HL-60 (cell line): ENCODE measurements around the gene SHOX.

Source experiments
- CTCF ChIP-seq: IDR thresholded peaks from one replicate; pipeline ENCODE4 v1.5.1; 2011; ENCODE audit warnings: low read length, control low read depth, inconsistent platforms; ENCODE audit not compliant: insufficient read depth
- GABPA ChIP-seq: IDR thresholded peaks from 2 replicates; pipeline ENCODE4 v1.6.1; 2012; ENCODE audit warnings: low read depth
- POLR2AphosphoS5 ChIP-seq: IDR thresholded peaks from 2 replicates; pipeline ENCODE4 v1.6.1; 2012; ENCODE audit warnings: low read depth
- REST ChIP-seq: IDR thresholded peaks from 2 replicates; pipeline ENCODE4 v1.6.1; 2012; ENCODE audit warnings: low read depth; ENCODE audit not compliant: insufficient replicate concordance
- SPI1 ChIP-seq: IDR thresholded peaks from 2 replicates; pipeline ENCODE4 v1.6.1; 2012; ENCODE audit warnings: low read depth, mild to moderate bottlenecking, borderline replicate concordance

DNA sequence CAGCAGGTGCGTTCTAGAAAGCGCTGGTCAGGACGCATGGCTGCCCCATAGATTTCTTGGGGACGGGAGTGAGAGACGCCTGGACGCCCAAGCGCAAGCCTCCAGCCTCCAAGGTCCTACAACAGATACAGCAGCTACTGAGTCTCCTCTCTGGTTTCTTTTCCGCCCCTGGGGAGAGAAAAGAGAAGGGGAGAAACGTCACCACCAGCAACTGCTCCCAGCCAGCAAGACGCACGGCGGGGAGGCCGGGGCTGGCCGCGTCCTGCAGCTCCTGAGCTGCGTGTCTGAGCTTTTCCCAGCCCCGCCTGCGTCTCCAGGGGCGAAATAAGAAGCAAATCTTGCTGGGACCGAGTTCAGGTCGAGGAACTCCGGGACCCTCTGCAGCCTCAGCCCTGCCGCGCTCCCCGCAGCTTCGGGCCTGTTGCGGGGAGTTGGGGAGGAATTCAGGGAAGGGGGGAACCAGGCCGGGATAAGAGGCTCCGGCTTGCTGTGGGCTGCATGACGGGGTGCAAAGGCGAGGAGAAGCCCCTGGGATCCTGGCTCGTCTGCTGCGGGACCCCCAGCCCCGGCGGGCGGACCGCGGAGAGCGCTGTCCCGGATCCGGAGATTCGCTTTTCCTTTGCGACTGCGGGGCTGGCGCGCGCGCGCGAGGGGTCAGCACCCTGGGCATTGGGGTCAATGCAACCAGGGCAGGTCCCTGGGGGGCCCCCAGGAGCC lies 6.8 kb upstream of the SHOX start:
- TF ChIP-seq CTCF (no peak), REST (no peak), GABPA (no peak), POLR2AphosphoS5 (no peak), SPI1 (no peak)
